GM12874 (cell line): ENCODE measurements around the gene HSPA9.

ENCODE experiments used
- CTCF ChIP-seq: IDR thresholded peaks from 2 replicates; pipeline ENCODE4 v1.5.1; 2011; ENCODE audit warnings: low read depth, mild to moderate bottlenecking, control low read depth, low read length, moderate library complexity; ENCODE audit not compliant: insufficient read depth

The HSPA9 gene

GRCh38 chr5:138520971-138521370, 54.2 kb downstream of the HSPA9 start:
- TF ChIP-seq CTCF: no peak

- TF ChIP-seq CTCF: no peak
These were observed 57.8 kb downstream of the HSPA9 start for GRCh38 chr5:138517437-138517836.

GRCh38 chr5:138515556-138516245, 59.5 kb downstream of the HSPA9 start:
- no peak for TF ChIP-seq CTCF

GRCh38 chr5:138514021-138514420, 61.2 kb downstream of the HSPA9 start:
- TF ChIP-seq CTCF: no peak

- no peak for TF ChIP-seq CTCF
These were observed 66.2 kb downstream of the HSPA9 start for GRCh38 chr5:138508958-138509357.

GRCh38 chr5:138506370-138507306, 68.6 kb downstream of the HSPA9 start:
- TF ChIP-seq CTCF: no peak

- no peak for TF ChIP-seq CTCF
These were observed 70.4 kb downstream of the HSPA9 start for GRCh38 chr5:138504799-138505198.
